ENCODE results near the gene NEU1.
"Not testable (repeated sequence)": the region's sequence is repeated elsewhere in the genome, so short reads cannot be mapped to it uniquely, and the experiment has no call there.

Gene NEU1

DNA sequence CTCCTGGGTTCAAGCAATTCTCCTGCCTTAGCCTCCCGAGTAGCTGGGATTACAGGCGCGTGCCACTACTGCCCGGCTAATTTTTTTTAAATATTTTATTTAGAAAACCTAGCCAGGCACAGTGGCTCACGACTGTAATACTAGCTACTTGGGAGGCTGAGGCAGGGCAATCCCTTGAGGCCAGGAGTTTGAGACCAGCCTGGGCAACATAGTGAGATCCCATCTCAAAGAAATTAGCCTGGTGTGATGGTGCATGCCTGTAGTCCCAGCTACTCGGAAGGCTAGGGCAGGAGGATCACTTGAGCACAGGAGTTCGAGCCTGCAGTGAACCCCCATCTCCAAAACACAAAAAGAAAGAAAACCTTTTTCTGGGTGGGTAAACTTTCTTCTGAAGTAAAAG is 13.7 kb upstream of the NEU1 start:
- H3K4me3 ChIP-seq, result no peak overlapping the region

DNA sequence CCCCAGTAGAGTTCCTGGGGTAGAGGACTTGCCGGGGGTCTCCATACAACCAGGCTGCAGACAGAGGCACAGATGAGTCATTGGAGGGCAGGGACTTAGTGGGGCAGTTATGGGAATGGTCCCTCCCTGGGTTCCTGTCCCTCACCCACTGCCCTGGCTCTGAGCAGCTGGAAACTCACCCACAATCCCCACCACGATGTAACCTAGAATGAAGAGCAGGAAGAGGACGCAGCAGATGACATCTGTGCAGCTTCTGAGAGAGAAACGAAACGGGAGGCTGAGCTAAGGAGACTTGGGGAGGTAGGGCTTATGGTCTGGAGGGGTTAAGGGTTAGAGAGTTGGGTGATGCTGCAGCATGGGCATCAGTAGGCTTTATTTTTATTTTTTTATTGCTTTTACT is 13.3 kb upstream of the NEU1 start:
- no peak overlapping the region for H3K27ac ChIP-seq

More for the DNA sequence above, 13.7 kb upstream of the NEU1 start:
- no peak overlapping the region for H3K27ac ChIP-seq

DNA sequence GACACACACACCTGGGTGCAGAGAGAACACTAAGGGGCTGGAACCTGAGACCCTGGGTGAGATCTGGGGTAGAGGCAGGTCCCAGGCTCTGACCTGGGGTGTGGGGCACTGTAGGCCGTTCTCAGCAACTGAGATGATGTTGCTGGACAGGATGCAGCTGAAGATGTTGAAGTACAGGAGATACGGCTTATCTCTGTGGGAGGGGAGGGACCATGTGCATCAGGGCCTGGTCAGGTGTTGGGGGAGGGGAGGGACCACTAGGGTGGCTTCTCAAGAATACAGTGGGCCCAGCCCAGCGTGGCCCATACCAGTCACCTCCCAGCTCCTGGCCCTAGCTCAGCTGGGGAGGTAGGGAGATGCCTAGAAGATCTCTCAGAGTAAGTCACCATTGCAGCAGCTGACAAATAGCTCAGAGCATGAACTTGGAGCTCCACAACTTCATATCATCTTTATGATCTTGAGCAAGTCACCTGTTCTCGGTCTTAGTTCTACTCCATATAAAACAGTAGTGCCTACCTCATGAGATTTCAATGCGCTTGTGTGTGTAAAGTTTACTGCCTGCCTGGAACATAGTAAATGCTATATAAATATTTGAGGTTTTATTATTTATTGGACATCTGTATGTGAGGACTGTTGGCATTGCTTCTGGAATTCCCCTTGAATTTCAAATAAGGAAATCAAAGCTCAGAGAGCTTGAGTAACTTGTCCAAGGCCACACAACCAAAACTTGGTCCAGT is 12.4 kb upstream of the NEU1 start:
- H3K27ac ChIP-seq, result no peak overlapping the region
- no peak overlapping the region for H3K4me3 ChIP-seq

More for the DNA sequence above, 13.3 kb upstream of the NEU1 start:
- no peak overlapping the region for H3K4me3 ChIP-seq

DNA sequence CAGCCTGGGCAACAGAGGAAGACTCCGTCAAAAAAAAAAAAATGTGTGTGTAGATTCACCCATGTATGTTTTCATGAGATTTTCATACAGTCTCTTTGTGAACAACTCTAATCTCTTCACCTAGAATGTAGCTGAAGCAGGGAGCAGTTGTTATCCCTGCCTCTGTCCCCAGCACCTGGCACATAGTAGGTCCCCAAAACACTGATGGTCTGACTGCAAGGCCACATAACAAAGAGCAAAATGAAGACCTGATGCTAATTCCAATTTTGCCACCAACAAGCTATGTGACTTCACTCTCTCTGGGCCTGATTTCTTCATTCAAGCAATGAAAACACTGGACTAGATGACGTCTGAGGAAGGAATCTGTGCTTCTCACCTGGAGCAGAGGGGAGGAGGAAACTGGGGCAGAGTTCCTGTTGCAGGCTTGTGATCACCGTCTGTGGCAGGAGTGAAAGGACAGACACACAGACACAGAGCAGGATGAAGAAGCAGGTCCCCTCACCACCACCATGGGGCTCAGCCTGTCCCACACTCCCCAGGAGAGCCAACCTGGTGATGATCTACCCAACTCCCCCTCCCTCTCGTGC is 11.6 kb upstream of the NEU1 start:
- Histone ChIP-seq H3K4me3 (no peak overlapping the region), H3K27ac (no peak overlapping the region)

DNA sequence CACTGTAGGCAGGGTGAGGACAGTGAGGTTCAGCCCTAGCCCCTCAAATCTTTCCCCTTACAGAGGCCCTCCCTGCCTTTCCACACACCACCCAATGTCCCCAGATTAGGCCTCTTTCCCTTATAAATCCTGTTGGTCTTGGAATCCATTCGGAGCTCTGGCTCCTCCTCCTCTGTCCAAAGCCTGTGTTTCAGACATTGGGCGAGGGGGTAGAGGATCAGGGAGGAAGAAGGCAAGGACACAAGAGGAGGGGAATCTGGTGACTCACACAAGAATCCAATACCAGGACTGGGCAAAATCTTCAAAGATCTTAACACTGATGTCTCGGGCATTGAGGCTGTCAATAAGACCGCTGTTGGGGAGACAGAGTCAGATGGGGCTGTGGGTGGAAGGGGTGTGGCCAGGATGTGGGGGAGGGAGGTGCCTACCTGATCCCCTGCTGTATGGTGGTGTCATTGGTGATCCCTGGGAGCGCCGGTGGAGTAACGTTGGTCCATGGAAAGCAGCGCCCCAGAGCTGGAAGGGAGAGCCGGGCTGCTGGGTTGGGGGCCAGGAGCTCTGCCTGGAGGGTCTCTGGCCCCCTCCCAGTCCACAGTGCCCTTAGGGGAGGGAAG is 8.5 kb upstream of the NEU1 start:
- Histone ChIP-seq H3K27ac (no peak overlapping the region), H3K4me3 (no peak overlapping the region)

DNA sequence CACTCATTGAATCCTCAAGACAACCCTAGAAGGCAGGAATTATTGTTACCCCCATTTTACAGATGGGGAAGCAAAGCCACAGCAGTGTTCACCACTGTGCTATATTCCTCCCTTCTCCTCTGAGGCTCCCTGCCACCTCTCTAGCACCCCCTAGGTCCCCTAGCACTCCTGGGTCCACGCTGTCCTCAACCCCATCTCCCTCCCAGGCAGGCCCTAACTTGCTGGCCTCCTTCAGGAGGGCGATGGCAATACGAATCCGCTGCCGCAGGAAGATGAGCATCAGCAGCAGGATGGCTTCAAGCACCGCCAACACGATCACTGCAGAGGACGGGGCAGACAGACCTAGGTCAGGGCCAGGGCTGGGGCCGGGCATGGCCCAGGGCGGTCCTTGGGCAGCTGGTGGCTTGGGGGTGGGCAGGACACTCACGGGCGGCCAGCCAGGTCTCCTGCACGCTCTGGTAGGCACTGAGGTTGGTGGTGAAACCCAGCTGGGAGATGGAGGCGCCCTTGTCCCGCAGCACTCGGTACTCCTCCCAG is 7.8 kb upstream of the NEU1 start:
- H3K4me3 ChIP-seq, result no peak overlapping the region
- H3K27ac ChIP-seq, result no peak overlapping the region

DNA sequence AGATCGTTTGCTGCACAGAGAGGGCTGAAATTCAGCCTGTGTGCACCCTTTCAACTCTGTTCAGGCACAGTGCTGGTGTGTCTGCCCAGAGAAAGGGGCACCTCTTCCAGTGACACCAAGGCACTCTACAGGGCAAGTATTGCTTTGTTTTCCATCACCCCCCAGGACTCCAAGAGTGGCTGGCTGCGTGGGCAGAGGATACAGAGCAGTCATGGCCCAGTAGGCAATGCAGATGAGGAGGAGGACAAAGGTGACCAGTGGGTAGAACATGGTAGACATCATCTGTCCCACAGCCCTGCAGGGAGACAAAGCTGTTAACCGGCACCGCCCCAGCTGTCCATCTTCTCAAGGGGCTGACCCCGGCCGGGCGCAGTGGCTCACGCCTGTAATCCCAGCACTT is 6.7 kb upstream of the NEU1 start:
- Histone ChIP-seq H3K27ac (no peak overlapping the region), H3K4me3 (no peak overlapping the region)

DNA sequence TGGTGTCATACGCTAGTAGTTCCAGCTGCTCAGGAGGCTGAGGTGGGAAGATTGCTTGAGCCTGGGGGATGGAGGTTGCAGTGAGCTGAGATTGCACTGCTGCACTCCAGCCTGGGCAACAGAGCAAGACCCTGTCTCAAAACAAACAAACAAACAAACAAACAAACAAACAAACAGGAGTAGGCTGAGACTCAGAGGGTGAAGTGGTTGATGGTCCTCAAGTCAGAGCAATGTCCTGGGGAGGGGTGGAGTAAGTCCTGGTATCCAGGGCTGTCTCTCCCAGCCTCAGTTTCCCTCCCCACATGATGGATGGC is 6.0 kb upstream of the NEU1 start:
- H3K27ac ChIP-seq, H3K4me3 ChIP-seq: not testable (repeated sequence)

DNA sequence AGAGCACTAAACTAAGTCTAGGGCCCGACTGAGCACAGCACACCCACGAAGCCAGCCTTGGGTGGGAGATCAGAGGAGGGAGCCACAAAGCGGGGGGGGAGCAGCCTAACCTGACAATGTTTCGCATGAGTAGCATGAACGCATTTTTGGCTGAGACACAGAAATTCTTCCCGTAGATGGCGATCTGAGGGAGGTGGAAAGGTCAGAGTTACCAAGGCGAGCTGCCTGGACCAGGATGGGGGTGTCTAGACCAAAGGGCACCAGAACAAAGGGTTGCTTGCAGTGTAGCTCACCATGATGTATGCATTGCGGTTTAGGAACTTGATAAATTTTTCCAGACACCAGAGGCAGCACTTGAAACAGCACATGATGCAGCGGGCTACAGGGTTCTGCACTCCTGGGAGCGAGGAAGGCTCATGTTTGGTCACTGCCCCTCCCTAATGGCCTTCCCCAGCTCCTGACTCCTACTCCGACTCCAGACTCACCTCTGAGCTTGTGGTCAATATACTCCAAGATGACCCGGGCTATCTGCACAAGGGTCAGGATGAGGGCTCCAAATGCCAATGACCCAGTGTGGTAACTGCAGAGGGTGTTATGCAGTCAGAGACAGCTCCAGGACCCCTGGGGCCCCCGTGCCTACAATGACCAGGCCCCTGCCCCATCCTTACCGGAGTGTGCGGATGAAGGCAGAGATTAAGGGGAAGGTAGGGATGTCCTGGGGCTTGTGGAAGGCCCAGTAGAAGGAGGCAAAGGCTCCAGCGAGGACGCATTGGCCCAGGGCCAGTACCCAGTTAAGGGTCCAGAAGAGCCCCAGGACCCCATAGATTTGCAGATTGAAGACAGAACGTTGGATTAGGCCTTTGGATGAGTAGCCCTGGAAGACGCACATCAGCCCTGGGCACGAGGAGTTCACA is 2.8 kb upstream of the NEU1 start:
- no peak overlapping the region for H3K27ac ChIP-seq
- H3K4me3 ChIP-seq, result no peak overlapping the region

DNA sequence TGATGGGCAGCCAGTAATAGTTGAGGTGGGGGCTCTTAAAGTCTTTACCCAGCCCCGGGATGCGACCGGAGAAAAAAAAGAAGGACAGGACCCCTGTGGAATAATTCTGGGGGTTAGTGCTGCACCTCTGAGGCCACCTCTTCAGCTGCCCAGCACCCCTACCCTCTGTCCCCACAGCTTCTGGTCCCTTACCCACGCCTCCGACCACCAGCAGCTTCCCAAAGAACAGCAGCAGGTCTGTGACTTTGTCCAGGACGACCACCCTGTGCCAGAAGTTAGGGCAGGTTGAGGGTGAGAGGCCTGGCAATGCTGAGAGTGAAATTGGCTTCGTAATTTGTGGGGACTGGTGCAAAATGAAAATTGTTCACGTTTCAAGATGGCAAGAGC is 2.2 kb upstream of the NEU1 start:
- Histone ChIP-seq H3K27ac (no peak overlapping the region), H3K4me3 (no peak overlapping the region)

DNA sequence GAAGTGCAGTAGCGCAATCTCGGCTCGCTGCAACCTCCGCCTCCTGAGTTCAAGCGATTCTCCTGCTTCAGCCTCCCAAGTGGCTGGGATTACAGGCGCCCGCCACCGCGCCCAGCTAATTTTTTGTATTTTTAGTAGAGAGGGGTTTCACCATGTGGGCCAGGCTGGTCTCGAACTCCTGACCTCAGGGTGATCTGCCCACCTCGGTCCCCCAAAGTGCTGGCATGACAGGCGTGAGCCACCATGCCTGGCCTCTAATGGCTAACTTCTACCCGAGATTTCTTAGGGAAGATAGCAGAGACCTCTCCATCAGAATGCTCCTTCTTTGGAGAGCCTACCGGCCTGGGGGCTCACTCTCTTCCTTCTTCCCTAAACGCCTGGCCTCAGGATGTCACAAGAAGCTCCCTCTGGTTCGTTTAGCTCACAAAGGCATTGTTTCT is 1.5 kb upstream of the NEU1 start:
- Histone ChIP-seq H3K4me3 (peak overlapping the region; percentile 23 to 91 (median 37)), H3K27ac (peak overlapping the region in 17 of 21 experiments; percentile 8 to 86 (median 55))

DNA sequence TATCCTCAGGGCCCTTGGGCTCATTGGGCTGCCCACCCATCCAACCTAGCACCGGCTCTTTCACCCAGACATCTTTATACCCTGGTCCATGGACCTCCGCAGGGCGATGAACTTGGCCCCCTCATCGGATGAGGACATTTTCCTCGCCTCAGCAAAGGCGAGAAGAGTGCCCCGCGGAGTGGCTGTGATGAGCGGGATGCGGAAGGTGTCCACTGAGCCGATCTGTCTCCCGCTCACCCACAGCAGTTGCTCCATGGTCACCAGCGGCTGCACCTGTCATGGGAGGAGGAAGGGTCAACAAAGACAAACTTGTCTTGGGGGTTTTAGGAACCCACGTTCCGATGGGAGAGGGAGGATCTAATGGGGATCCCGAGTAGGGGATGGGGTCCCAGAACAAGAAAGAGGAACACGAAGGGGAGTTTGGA is 690 bp downstream of the NEU1 start:
- peak overlapping the region in 19 of 21 experiments; percentile 12 to 96 (median 88) for H3K27ac ChIP-seq
- H3K4me3 ChIP-seq, result peak overlapping the region; percentile 44 to 95 (median 70)

DNA sequence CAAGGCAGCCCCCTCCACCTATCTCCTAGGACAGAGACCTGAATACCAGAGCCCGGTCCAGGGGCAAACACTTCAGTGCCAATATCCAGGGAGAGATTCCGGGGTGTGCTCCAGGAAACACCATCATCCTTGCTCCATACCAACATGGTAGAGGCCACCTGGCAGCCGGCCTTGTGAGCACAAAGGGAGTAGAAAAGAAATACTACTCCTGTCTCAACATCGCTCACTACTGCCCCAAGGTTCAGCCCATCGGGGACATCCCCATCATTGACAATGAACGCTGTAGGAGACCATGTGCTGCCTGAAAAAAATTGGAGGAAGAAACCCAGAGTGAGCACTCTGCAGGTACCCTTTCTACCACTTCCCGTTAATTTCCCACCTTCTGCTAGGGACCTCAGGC is 1.5 kb downstream of the NEU1 start:
- Histone ChIP-seq H3K27ac (no peak overlapping the region), H3K4me3 (no peak overlapping the region)

DNA sequence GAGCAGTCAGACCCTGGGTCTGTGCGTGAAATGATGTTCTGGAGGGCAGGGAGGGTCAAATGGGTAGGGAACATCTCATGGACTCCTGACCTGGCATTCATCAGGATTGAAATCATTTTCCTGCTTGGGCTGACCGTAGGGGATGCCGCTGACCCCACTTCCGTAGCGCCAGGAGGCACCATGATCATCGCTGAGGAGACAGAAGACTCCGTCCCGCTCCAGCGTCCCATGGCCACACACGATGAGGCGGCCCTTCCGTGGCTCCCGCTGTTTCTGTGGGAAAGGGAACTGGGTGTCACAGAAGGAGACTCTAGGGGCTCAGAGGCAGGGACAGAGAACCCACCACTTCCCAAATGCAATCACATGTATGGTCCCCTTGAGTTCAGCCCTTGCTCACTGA is 2.3 kb downstream of the NEU1 start:
- no peak overlapping the region for H3K4me3 ChIP-seq
- H3K27ac ChIP-seq, result no peak overlapping the region

DNA sequence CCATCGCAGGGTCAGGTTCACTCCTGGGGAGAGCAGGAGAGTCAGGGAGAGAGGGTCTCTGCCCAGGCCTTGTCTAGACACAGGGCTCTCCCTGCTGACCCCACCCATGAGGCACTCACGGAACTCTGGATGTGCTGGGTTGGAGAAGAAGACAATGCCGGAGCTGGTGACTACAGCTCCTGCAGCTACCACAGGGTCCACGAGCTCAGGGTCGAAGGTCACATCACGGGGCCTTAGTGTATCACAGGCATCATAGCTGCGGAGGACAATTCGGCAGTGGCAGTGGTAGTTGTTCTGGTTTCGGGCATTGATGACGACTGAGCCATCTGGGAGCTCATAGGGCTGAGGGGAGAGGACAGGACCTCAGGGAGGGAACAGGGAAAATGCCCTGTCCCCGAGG is 2.7 kb downstream of the NEU1 start:
- no peak overlapping the region for H3K27ac ChIP-seq

DNA sequence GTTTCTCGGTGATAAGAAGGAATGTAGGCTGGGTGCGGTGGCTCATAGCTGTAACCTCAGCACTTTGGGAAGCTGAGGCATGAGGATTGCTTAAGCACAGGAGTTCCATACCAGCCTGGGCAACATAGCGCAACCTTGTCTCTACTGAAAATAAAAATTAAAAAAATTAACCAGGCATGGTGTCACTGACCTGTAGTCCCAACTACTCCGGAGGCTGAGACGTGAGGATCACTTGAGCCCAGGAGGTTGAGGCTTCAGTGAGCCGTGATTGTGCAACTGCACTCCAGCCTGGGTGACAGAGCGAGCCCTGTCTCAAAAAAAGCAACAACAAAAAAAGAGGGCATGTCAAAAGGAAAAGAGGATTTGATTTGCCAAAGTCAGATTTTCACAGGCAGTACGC is 3.9 kb downstream of the NEU1 start:
- no peak overlapping the region for H3K27ac ChIP-seq

More for the DNA sequence above, 2.7 kb downstream of the NEU1 start:
- no peak overlapping the region for H3K4me3 ChIP-seq

DNA sequence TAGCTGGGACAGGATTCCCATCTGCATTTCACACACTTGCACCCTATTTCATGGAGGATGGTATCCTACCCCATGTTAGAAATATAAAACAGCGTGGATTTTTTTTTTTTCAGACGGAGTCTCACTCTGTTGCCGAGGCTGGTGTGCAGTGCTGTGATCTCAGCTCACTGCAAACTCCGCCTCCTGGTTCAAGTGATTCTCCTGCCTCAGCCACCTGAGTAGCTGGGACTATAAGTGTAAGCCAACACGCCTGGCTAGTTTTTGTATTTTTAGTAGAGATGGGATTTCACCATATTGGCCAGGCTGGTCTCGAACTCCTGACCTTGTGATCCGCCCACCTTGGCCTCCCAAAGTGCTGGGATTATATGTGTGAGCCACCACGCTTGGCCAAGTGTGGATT is 4.8 kb downstream of the NEU1 start:
- not testable (repeated sequence) for H3K4me3 ChIP-seq, H3K27ac ChIP-seq

More for the DNA sequence above, 3.9 kb downstream of the NEU1 start:
- no peak overlapping the region for H3K4me3 ChIP-seq

DNA sequence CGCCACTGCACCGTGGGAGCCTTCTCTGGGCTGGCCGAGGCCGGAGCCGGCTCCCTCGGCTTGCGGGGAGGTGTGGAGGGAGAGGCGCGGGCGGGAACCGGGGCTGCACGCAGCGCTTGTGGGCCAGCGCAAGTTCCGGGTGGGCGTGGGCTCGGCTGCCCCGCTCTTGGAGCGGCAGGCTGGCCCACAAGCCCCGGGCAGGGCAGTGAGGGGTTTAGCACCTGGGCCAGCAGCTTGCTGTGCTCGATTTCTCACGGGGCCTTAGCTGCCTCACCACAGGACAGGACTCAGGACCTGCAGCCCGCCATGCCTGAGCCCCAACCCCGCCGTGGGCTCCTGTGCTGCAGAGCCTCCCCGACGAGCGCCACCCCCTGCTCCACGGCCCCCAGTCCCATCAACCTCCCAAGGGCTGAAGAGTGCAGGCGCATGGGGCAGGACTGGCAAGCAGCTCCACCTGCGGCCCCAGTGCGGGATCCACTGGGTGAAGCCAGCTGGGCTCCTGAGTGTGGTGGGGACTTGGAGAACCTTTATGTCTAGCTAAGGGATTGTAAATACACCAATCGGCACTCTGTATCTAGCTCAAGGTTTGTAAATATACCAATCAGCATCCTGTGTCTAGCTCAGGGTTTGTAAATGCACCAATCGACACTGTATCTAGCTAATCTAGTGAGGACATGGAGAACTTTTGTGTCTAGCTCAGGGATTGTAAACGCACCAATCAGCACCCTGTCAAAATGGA is 10.5 kb downstream of the NEU1 start:
- not testable (repeated sequence) for H3K27ac ChIP-seq, H3K4me3 ChIP-seq

DNA sequence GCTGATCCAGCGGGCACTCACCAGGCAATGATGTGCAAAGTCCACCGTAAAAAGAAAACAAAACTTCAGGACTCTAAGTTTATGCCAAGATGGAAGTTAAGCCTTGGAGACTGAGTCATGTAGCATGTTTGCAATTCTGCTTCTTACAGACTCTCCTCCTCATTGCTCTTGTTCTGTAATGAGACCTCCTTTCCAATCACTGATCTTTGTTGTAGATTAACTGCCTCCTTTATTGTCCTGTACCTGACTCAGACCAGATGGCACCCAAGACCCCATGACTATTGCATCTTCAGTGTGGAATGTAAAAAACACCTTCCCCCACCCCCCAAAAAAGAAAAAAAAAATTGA is 11.2 kb downstream of the NEU1 start:
- no peak overlapping the region for H3K4me3 ChIP-seq
- H3K27ac ChIP-seq, result no peak overlapping the region
